H9 (cell line): ENCODE results near the gene PLEKHG5. TPM values are rescaled to one million over a fixed set of nuclear protein-coding genes. Genes with fewer than 3 reads are reported as not detected.

Experiments
- DNase-seq: peaks from one replicate; pipeline ENCODE4 v3.0.0-alpha.2; 2017
- H2AFZ ChIP-seq: one replicate; pipeline ENCODE4 v1.6.1; 2013; ENCODE audit warnings: mild to moderate bottlenecking, low read length, control low read depth, moderate library complexity
- H2AK5ac ChIP-seq: 2 replicates; pipeline ENCODE4 v1.6.1; 2013; ENCODE audit warnings: low read length, control low read depth, mixed read lengths; ENCODE audit not compliant: insufficient read length
- H2BK120ac ChIP-seq: one replicate; pipeline ENCODE4 v1.6.1; 2013; ENCODE audit warnings: low read depth, mild to moderate bottlenecking, low read length, control low read depth, inconsistent platforms; ENCODE audit not compliant: poor library complexity, severe bottlenecking
- H2BK12ac ChIP-seq: 2 replicates; pipeline ENCODE4 v1.6.1; 2013; ENCODE audit warnings: low read length, control low read depth, mixed read lengths, low read depth; ENCODE audit not compliant: insufficient read length
- H2BK15ac ChIP-seq: 2 replicates; pipeline ENCODE4 v1.6.1; 2013; ENCODE audit warnings: low read depth, low read length, control low read depth
- H2BK20ac ChIP-seq: one replicate; pipeline ENCODE4 v1.6.1; 2013; ENCODE audit warnings: low read depth, mild to moderate bottlenecking, low read length, control low read depth, inconsistent platforms; ENCODE audit not compliant: poor library complexity, severe bottlenecking
- H2BK5ac ChIP-seq: 2 replicates; pipeline ENCODE4 v1.6.1; 2013; ENCODE audit warnings: low read length, control low read depth, mixed read lengths; ENCODE audit not compliant: insufficient read length
- H3K14ac ChIP-seq: 2 replicates; pipeline ENCODE4 v1.6.1; 2013; ENCODE audit warnings: low read length, control low read depth; ENCODE audit not compliant: insufficient read depth
- H3K18ac ChIP-seq: 2 replicates; pipeline ENCODE4 v1.6.1; 2013; ENCODE audit warnings: low read depth, mild to moderate bottlenecking, mixed read lengths, low read length, control low read depth; ENCODE audit not compliant: insufficient read length
- H3K23ac ChIP-seq: 2 replicates; pipeline ENCODE4 v1.6.1; 2013; ENCODE audit warnings: low read length, control low read depth, mixed read lengths, low read depth; ENCODE audit not compliant: insufficient read length
- H3K23me2 ChIP-seq: 2 replicates; pipeline ENCODE4 v1.6.1; 2013; ENCODE audit warnings: low read depth, mild to moderate bottlenecking, mixed read lengths, low read length, control low read depth; ENCODE audit not compliant: insufficient read length, poor library complexity, severe bottlenecking
- H3K27ac ChIP-seq: 2 replicates; pipeline ENCODE4 v1.5.1; 2013; ENCODE audit warnings: low read length, control low read depth, mixed read lengths, low read depth; ENCODE audit not compliant: insufficient read length
- H3K27me3 ChIP-seq: 2 replicates; pipeline ENCODE4 v1.6.1; 2013; ENCODE audit warnings: low read length, control low read depth, inconsistent platforms; ENCODE audit not compliant: insufficient read depth
- H3K4ac ChIP-seq: 2 replicates; pipeline ENCODE4 v1.6.1; 2013; ENCODE audit warnings: low read depth, mild to moderate bottlenecking, control low read depth, inconsistent platforms, low read length, moderate library complexity
- H3K4me1 ChIP-seq: 2 replicates; pipeline ENCODE4 v1.6.1; 2013; ENCODE audit warnings: low read length, control low read depth, inconsistent platforms; ENCODE audit not compliant: insufficient read depth
- H3K4me2 ChIP-seq: 2 replicates; pipeline ENCODE4 v1.6.1; 2013; ENCODE audit warnings: low read length, control low read depth, mixed read lengths; ENCODE audit not compliant: insufficient read length, insufficient read depth
- H3K56ac ChIP-seq: 2 replicates; pipeline ENCODE4 v1.6.1; 2013; ENCODE audit warnings: low read depth, mild to moderate bottlenecking, mixed read lengths, low read length, control low read depth; ENCODE audit not compliant: insufficient read length
- H3K79me1 ChIP-seq: 2 replicates; pipeline ENCODE4 v1.6.1; 2013; ENCODE audit warnings: low read depth, mild to moderate bottlenecking, moderate library complexity, low read length, control low read depth, inconsistent platforms; ENCODE audit not compliant: insufficient read depth, poor library complexity, severe bottlenecking
- H3K79me2 ChIP-seq: 2 replicates; pipeline ENCODE4 v1.6.1; 2013; ENCODE audit warnings: low read length, control low read depth, inconsistent platforms; ENCODE audit not compliant: insufficient read depth
- H3K9ac ChIP-seq: 2 replicates; pipeline ENCODE4 v1.6.1; 2013; ENCODE audit warnings: low read length, control low read depth, mixed read lengths; ENCODE audit not compliant: insufficient read length; ENCODE audit errors: extremely low read depth
- H3K9me3 ChIP-seq: one replicate; pipeline ENCODE4 v1.6.1; 2013; ENCODE audit warnings: low read depth, low read length, inconsistent platforms; ENCODE audit not compliant: control insufficient read depth
- H3T11ph ChIP-seq: one replicate; pipeline ENCODE4 v1.6.1; 2013; ENCODE audit warnings: mild to moderate bottlenecking, low read length, control low read depth, inconsistent platforms
- H4K20me1 ChIP-seq: one replicate; pipeline ENCODE4 v1.6.1; 2013; ENCODE audit not compliant: control insufficient read depth, insufficient read length, insufficient read depth
- H4K5ac ChIP-seq: 2 replicates; pipeline ENCODE4 v1.6.1; 2013; ENCODE audit warnings: low read depth, mild to moderate bottlenecking, mixed read lengths, low read length, control low read depth; ENCODE audit not compliant: insufficient read length
- H4K8ac ChIP-seq: replicated peaks from 2 replicates; pipeline ENCODE4 v1.6.1; 2013; ENCODE audit warnings: low read length, control low read depth, mixed read lengths, low read depth; ENCODE audit not compliant: insufficient read length
- H4K91ac ChIP-seq: 2 replicates; pipeline ENCODE4 v1.6.1; 2013; ENCODE audit warnings: low read depth, mild to moderate bottlenecking, moderate library complexity, mixed read lengths, low read length, control low read depth; ENCODE audit not compliant: insufficient read length
- H3K27ac Mint-ChIP-seq, 3 experiments: 2 replicates in 2 of 3; 3 replicates in 1 of 3; pipeline ENCODE4 v1.8.0; 2020 to 2021; ENCODE audit warnings: mixed read lengths in 3 of 3, mild to moderate bottlenecking in 1 of 3, moderate library complexity in 1 of 3
- H3K27me3 Mint-ChIP-seq: 2 replicates; pipeline ENCODE4 v1.8.0; 2021; ENCODE audit warnings: low read depth, mild to moderate bottlenecking, moderate library complexity, mixed read lengths
- H3K36me3 Mint-ChIP-seq, 3 experiments: 2 replicates in 2 of 3; 3 replicates in 1 of 3; pipeline ENCODE4 v1.8.0; 2020 to 2021; ENCODE audit warnings: low read depth in 3 of 3, mixed read lengths in 3 of 3; ENCODE audit not compliant: insufficient read depth in 1 of 3
- H3K4me1 Mint-ChIP-seq, 2 experiments: 2 replicates each; pipeline ENCODE4 v1.8.0; 2020; ENCODE audit warnings: mixed read lengths in 2 of 2
- H3K4me3 Mint-ChIP-seq, 2 experiments: 2 replicates in 1 of 2; 3 replicates in 1 of 2; pipeline ENCODE4 v1.8.0; 2020 to 2021; ENCODE audit warnings: mild to moderate bottlenecking in 2 of 2, mixed read lengths in 2 of 2, moderate library complexity in 1 of 2
- H3K9me3 Mint-ChIP-seq, 2 experiments: 2 replicates in 1 of 2; 3 replicates in 1 of 2; pipeline ENCODE4 v1.8.0; 2020; ENCODE audit warnings: mild to moderate bottlenecking in 2 of 2, mixed read lengths in 2 of 2, moderate library complexity in 1 of 2
- CTCF ChIP-seq: fragments of 200-600 bp; sonication (generic); conservative IDR thresholded peaks from 3 replicates; pipeline ENCODE4 v1.8.0; 2021; ENCODE audit warnings: antibody characterized with exemption, mild to moderate bottlenecking
- WGBS: extraction: QIAGEN DNeasy Blood & Tissue Kit; methylation state at CpG from one replicate; pipeline ENCODE4 v1.1.7; 2013; ENCODE audit warnings: missing lambda C conversion rate, low lambda C conversion rate, mixed read lengths; ENCODE audit not compliant: insufficient read length; ENCODE audit errors: extremely low coverage; 5-methylcytosine and 5-hydroxymethylcytosine counted together
- total RNA-seq: library from RNA; stranded (reverse); gene quantifications from 2 replicates; pipeline ENCODE4 v1.2.1, GENCODE V29; 2021

The PLEKHG5 gene
- total RNA-seq, 1 experiment from 2014 or later = 22.3 TPM

DNA sequence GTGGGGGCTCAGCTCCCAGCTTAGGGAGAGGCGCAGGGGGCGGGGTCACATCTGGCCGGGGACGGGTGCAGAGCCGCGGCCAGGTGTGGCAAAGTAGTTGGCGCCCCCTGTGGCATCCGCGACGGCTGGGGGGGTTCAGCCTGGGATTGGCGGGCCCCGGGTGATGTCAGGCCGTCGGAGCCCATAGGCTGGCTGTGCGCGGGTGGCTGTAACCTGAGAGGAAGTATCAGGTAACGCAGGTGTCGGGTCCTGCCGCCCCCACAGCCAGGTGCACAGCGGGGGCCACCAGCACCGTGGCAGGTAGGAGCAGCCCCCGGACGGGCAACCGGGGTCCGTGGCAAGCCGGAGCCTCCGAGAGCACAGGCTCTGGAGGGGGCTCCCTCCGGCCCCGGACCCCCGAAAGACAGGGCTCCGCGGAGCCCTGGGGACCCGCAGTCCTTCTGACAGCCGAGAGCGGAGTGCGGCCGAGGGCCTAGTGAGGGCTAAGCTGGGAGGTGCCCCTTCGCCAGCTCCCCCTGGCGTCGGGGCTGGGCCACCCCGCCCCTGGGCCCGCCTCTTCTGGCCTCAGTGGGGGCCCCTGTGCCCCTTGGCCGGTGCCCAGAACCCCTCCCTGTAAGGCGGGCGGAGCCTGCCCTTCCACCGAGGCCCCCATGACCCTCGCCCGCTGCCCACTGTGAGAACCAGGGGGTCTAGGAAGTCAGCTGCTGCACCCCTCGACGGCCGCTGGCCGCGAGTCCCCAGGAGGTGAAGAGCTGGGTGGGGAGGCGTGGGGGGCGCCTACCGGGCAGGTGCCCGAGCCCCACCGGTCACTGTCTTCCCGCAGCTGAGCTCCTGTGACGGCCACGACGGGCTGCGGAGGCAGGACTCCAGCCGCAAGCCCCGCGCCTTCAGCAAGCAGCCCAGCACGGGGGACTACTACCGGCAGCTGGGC is 43.4 kb downstream of the PLEKHG5 start:
- Histone ChIP-seq H3K79me2 (no peaks in the 10 kb centered on the region), H3K27me3 (no peaks in the 10 kb centered on the region), H3K4me1 (no peaks in the 10 kb centered on the region; the same call in 1 of the 2 replicates), H4K5ac (no peak overlapping the region), H2BK15ac (no peak overlapping the region), H2BK5ac (no peak overlapping the region), H3K79me1 (no peaks in the 10 kb centered on the region), H3K23me2 (peaks cover 2% of the 10 kb centered on the region), H3K4me2 (peak overlapping the region; percentile 35), H3K23ac (no peak overlapping the region), H4K8ac (no peak overlapping the region), H4K91ac (no peak overlapping the region), H2BK20ac (no peak overlapping the region), H2AK5ac (no peak overlapping the region), H2BK120ac (no peak overlapping the region), H3K9ac (no peak overlapping the region), H2BK12ac (no peak overlapping the region), H3K27ac (no peak overlapping the region), H2AFZ (no peak overlapping the region), H3K18ac (no peak overlapping the region), H3K9me3 (no peaks in the 10 kb centered on the region), H3K56ac (no peak overlapping the region), H3K14ac (0 out of 2 replicates have a peak overlapping the region, but pooled peaks have one; percentile 30), H3K4ac (no peak overlapping the region), H4K20me1 (no peaks in the 10 kb centered on the region), H3T11ph (no peak overlapping the region)
- peaks cover 0 to under 1% (median 0%) of the 10 kb centered on the region in 3 experiments; a peak in 2 of 7 replicates for H3K36me3 Mint-ChIP-seq
- peak overlapping the region; percentile 69 to 80 for H3K4me3 Mint-ChIP-seq
- DNase-seq = peak; percentile 98
- no peaks in the 10 kb centered on the region for H3K9me3 Mint-ChIP-seq
- peak; percentile 52 for TF ChIP-seq CTCF
- H3K4me1 Mint-ChIP-seq = peaks cover 21 to 37% of the 10 kb centered on the region in 2 experiments
- H3K27ac Mint-ChIP-seq = peak overlapping the region in 1 of 3 experiments; percentile 91; a peak in 2 of 7 replicates
- WGBS = no CpG with 5 or more reads among the region's 68 CpGs
- H3K27me3 Mint-ChIP-seq = peaks cover 2% of the 10 kb centered on the region
